HG02884 (cell line): Measurements from ENCODE around the gene ASCL2.

ENCODE experiments used
- ATAC-seq: cut with Tn5 transposase; IDR thresholded peaks from one replicate; pipeline ENCODE4 v1.9.1; 2021; ENCODE audit warnings: mild to moderate bottlenecking, moderate library complexity; ENCODE audit not compliant: unreplicated experiment

Gene ASCL2

DNA sequence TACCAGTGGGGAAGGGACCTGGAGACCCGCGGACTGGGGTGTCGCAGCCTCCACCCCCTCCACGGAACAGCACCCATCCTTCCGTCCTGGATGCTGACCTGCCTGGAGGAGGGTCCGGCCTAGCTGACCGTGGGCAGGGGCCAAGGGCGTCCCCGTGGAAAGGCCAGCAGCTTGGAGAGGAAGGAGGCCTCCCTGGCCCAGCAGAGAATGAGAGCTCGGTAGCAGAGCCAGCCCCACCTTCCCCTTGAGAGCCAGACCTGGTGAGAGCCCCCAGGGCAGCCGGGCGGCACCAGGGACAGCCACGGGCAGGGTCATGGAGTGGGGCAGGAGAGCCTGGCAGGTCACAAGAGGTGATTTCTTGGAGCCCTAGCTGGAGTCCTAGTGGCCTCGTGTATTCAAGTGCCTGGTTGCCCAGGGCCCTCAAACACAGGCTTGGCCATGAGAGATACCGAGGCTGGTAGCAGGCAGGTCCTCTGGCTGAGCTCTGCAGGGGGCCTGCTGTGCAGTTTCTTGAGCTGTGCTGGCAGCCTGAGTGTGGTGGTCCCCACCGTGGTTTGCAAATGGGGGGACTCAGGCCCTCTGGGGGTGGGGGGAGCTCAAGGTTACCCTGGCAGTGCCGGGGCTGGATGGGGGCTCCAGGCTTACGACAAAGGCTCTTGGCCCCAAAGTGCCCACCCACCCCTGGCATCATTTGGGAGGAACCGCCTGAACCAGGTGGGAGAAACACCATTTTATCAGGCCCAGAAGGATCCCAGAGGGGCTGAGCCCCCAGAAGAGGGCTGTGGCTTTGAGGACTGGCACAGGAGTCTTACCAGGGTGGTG, 39.1 kb upstream of the ASCL2 start:
- ATAC-seq = no peak

DNA sequence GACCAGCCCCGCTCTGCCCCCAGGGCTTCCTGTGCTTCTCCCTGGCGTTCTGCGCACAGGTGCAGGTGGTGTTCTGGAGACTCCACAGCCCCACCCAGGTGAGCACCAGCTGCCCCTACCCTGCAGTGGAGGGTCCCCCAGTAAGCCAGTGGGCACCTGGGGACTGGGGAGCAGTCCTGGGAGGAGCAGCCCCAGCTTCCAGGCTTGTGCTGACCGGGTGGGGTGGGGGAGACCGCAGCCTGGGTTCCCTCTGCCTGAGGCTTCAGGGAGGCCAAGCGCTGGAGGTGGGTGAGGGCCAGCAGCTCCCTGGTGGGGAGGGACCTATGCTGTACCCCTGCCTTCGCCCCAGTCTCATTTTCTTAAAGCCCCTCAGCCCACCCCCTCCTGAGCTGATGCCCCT, 38.3 kb upstream of the ASCL2 start:
- no peak for ATAC-seq

DNA sequence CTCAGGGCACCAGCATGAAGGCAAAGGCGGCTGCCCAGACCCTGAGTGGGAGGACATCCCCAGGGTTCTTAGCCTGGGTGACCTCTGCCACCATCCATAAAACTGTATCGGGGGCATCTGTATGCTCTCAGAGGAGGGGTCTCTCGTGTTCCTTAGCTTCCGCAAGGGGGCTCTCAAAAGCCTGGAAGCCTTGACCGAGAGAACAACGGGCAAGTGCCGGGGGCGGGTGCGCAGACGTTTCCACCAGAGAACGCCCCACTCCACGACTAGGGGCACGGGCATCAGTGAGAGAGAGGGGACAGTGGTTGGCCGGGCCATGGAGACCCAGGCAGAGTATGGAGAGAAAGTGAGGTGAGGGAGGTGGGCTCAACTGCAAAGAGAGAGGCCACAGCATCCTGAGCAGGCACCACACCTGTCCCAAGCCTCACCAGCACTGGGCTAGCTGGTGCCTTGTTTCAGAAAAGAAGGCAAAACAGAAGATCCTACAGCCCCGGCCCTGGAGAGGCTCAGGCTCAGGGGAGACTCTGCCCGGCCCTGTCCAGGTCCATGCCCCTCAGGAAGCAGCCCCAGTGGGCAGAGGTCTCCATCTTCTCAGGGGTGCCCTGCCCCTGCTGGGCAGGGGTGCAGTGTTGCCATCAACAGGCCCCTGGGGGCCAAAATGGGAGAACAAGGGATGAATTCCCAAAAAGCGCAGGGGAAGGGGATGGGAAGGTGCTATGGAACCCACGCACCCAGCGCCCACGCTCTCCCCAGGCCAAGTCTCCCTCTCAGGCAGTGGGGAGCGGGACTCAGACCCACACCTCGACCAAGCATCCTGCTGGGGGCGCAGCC, 37.3 kb upstream of the ASCL2 start:
- no peak for ATAC-seq

DNA sequence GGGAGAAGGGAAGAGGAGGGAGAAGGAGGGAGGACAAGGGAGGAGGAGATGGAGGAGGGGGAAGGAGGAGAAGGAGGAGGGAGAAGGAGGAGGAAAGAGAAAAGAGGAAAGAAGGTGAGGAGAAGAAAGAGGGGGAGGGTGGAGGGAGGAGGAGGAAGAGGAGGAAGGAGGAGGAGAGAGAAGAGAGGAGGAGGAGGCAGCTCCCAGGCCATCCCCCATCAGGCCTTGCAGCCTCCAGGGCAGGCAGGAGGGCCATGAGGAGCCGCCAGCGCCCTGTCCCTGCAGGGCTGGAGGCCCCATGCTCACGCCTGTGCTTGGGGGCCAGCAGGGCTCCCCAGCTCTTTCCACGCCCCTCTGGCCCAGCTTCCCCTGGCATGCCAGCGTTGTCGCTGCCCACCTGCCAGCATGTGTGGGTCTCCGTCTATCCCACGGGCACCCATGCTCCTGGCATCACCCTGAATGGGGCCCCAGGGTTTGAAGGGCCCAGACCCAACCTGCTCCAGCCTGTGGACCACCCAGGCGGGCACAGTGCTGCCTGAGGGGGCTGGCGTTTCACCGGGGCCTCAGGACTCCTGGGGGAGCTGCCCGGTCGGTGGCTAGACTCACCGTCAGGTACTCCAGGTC, 36.6 kb upstream of the ASCL2 start:
- no peak for ATAC-seq

- no peak for ATAC-seq
Measured at GRCh38 chr11:2306452-2306823, 36.0 kb upstream of the ASCL2 start.

DNA sequence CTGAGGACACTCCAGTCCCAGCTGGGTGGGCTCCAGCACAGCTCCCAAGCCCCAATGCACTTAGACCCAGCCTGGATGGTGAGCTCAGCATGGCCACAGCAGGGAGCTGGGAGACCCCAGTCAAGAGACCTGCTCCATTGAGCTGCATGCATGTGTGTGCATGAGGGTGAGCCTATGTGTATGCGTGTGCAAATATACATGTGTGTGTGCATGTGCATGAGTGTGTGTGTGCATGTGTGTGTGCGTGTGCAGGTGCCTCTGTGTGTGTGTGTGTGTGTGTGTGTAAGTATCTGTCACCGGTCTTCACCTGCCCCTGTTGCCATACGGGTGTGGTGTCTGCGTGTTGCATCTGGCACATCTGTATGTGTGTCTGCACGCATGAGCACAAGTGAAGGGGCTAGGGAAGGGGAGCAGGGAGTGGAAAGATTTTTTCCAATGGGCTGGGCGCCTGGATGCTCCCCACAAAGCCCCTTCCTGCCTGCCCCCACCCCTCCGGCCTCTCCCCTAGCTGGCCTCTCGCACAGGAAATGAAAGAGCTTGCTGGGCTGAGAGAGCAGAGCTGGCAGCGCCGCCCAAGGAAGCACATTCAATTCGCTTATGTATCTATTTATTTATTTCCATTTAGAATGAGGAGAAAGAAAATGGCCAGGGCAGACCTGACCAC, 35.5 kb upstream of the ASCL2 start:
- no peak for ATAC-seq

DNA sequence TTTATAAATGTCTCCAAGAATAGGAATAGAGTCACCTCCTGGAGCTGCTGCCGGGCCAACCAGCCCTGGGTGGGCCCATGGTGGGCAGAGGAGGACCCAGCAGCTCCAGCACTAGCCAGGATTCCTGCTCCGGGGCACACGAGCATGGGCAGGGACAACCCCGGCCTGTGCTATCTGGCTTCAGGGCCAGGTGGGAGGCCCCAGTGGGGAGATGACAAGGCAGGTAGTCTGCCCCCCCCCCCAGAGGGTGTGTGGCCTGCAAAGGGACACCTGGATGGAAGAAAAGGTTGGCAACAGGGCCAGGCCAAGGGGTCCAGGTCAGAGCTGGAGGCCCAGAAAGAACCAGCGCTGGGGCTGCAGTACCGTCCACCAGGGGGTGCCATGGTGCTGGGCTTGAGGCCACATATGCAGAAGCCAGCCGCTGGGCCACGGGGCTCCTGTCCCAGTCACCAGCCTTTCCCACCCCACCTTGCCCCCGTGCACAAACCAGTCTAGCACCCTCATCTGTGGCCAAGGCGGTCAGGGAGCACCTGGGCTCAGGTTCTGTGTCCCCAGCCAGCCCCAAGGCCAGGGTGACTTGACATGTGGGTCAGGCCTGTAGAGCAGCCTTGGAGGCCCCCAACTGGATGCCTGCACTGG, 34.9 kb upstream of the ASCL2 start:
- ATAC-seq = no peak

DNA sequence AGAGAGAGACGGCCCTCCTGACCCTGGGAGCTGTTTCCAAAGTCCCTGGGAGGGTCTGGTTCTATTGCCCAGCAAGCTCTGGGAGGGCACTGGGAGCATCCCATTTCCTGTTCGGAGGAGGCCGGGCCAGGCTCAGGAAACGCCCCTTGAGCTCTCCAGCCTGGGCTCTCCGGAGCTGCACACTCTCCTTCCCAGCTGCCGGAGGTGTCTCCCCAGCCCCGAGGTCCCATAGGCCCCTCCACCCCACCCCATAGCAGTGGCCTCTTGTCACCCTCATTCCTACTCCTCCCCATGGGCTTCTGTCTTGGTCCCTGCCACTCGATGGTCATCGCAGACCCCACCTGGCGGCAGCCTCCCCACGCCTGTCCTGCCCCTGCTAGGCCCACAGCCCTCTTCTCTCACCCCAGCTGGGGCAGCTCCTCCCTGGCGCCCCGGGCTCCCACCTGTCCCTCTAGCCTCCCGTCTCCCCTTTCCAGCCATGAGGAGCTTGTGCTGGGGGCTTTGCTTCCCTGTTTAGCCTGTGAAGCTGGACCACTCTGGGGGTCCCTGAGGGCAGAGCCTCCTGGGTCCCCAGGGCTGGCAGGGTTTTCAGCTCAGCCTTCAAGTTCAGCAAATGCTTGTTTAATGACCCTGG, 34.2 kb upstream of the ASCL2 start:
- no peak for ATAC-seq

GRCh38 chr11:2303627-2304505, 33.5 kb upstream of the ASCL2 start:
- ATAC-seq = no peak

DNA sequence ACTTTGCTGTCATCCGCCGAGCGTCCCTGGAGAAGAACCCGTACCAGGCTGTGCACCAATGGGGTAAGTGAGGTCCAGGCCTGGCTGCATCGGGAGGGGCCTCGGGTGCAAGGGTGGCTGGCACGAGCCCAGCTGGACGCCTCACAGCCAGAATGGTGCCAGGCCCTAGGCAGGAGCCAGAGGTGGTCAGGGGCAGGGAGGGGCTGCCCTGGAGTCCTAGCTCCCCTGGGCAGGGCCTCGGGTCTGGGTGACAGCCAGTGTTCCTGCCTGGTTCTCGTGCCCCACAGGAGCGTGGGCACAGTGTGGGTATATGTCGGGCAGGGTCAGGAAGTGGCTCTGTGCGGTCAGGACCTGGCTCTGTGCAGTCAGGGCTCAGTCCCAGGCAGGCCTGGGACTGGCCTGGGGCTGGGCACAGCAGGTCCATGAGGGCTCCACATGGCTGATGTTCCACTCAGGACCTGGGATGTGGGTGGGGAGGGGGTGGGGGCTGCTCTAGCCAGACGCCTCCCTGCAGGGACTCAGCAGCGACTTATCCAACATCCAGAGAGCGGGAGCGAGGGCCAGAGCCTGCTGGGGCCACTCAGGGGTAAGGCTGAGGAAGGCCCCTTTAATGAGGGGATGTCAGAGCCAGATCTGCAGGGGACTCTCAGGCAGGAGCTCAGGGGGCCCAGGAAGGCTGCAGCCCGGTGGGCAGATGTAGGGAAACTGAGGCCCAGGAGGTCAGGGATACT, 32.7 kb upstream of the ASCL2 start:
- ATAC-seq = no peak

- ATAC-seq = no peak
Measured at GRCh38 chr11:2302306-2302895, 32.0 kb upstream of the ASCL2 start.

GRCh38 chr11:2301631-2302305, 31.4 kb upstream of the ASCL2 start, which contains the start of the genes C11orf21 and TSPAN32:
TSS of gene C11orf21 (minus strand) at chr11:2301918. CDS start at chr11:2301808, 110 bp downstream.
TSS of gene TSPAN32 (plus strand) at chr11:2302013. CDS start at chr11:2302150, 137 bp downstream.
- ATAC-seq = no peak

DNA sequence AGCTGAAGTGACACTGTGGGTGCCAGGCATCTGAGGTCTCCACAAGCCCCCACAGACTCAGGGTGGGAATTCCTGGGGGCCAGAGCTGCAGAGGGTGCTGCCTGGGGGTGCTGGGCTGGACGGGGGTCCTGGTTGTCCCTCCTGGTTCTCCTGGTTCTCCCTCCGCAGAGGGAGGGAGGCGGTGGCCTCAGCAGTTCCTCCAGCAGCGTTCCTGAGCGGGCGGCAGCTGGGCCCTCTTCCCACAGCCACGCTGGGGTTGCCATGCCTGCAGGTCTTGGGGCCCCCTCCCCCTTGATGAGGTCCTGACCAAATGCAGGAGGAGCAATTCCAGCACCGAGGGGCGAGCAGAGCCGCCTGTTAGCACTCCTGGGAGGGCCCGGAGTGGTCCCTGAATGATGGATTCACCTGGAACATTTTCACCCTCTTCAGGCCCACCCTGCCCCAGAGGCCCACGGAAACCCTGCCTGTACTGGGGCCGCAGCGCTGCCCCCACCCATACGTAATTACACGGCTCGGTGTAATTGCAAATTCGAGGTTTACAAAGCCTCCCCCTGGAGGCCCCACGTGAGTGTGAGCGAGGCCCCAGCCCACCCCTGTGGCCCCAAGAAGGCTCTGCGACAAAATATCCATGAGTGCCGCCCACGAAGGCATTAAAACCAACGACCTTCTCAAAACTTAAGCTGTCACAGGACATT, 30.7 kb upstream of the ASCL2 start:
- no peak for ATAC-seq

DNA sequence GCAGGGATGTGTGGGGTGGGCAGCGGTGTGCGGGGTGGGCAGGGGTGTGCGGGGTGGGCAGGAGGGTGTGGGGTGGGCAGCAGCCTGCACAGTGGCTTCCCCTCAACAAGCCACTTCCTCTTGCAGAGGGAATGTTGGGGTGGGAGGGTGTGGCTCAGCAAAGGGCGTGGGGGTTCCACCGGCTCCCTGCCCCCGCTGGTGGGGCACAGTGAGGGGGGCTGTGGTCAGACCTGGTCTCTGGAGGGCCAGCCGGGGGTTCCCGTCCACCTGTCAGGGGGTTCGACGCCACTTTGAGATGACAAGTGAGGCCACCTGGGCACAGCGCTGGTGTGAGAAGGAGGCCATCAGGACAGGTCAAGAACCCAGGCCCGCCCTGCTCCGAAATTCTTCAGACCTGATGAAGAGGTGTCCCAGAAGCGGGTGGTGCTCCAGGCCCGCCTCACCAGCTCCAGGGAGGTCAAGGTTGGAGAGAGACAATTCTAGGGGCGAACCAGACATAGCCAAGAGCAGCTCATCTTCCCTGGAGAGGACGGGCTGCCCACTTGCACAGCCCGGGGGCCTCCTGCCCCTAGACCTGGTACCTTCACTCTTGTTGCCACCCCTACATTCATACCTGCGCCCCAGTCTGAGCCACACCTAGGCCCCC, 30.0 kb upstream of the ASCL2 start:
- no peak for ATAC-seq

DNA sequence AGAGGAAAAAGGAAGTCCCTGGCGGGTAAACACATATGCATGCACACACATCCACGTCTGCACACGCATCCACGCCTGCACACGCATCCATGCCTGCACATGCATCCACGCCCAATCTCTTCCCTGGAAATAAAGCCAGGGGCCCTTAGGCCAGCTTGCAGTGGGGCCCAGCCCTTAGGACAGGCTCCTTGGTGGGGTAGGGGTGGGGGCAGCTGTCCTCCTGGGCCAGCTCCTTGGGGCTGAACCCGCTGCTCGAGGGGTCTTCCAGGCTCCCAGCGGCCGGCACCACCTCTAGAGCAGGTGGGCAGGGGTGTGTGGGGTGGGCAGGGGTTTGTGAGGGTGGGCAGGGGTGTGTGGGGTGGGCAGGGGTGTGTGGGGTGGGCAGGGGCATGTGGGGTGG, 29.4 kb upstream of the ASCL2 start:
- no peak for ATAC-seq
